GM23248 (cell line): Measurements from ENCODE around the gene AKNA. TPM values are rescaled to one million over a fixed set of nuclear protein-coding genes. Genes with fewer than 3 reads are reported as not detected.

Source experiments
- DNase-seq: peaks from one replicate; pipeline ENCODE4 v3.0.0-alpha.2; 2015
- H2AFZ ChIP-seq: fragments of 200-600 bp; sonication (generic); 2 replicates; pipeline ENCODE4 v1.6.1; 2016; ENCODE audit warnings: antibody characterized with exemption
- H3F3A ChIP-seq: fragments of 200-600 bp; sonication (generic); 2 replicates; pipeline ENCODE4 v1.6.1; 2016; ENCODE audit warnings: mild to moderate bottlenecking, antibody characterized with exemption, mixed run types; ENCODE audit not compliant: insufficient read depth
- H3K27ac ChIP-seq: fragments of 200-600 bp; sonication (generic); 2 replicates; pipeline ENCODE4 v1.5.1; 2016; ENCODE audit warnings: mild to moderate bottlenecking
- H3K27me3 ChIP-seq: fragments of 200-600 bp; sonication (generic); replicated peaks from 2 replicates; pipeline ENCODE4 v1.6.1; 2016; ENCODE audit warnings: mild to moderate bottlenecking; ENCODE audit not compliant: insufficient read depth
- H3K36me3 ChIP-seq: fragments of 200-600 bp; sonication (generic); 2 replicates; pipeline ENCODE4 v1.6.1; 2016; ENCODE audit warnings: low read depth, mild to moderate bottlenecking
- H3K4me1 ChIP-seq: fragments of 200-600 bp; sonication (generic); 2 replicates; pipeline ENCODE4 v1.6.1; 2016; ENCODE audit warnings: mild to moderate bottlenecking; ENCODE audit not compliant: insufficient read depth
- H3K4me2 ChIP-seq: fragments of 200-600 bp; sonication (generic); one replicate; pipeline ENCODE4 v1.6.1; 2016; ENCODE audit warnings: mild to moderate bottlenecking; ENCODE audit not compliant: unreplicated experiment
- H3K4me3 ChIP-seq: fragments of 200-600 bp; sonication (generic); 2 replicates; pipeline ENCODE4 v1.5.1; 2016; ENCODE audit warnings: mild to moderate bottlenecking
- H3K79me2 ChIP-seq: fragments of 200-600 bp; sonication (generic); 2 replicates; pipeline ENCODE4 v1.6.1; 2016; ENCODE audit warnings: mild to moderate bottlenecking; ENCODE audit not compliant: insufficient read depth
- H3K9ac ChIP-seq: fragments of 200-600 bp; sonication (generic); 2 replicates; pipeline ENCODE4 v1.6.1; 2016; ENCODE audit warnings: mild to moderate bottlenecking
- H3K9me2 ChIP-seq: fragments of 200-600 bp; sonication (generic); 2 replicates; pipeline ENCODE4 v1.6.1; 2016; ENCODE audit warnings: mixed run types, mild to moderate bottlenecking, moderate library complexity; ENCODE audit not compliant: insufficient read depth
- H3K9me3 ChIP-seq: fragments of 200-600 bp; sonication (generic); one replicate; pipeline ENCODE4 v1.6.1; 2017; ENCODE audit warnings: low read depth
- H4K20me1 ChIP-seq: fragments of 200-600 bp; sonication (generic); 2 replicates; pipeline ENCODE4 v1.6.0; 2016; ENCODE audit not compliant: insufficient read depth
- EZH2 ChIP-seq: fragments of 200-600 bp; sonication (generic); IDR thresholded peaks from 2 replicates; pipeline ENCODE4 v1.6.1; 2018; ENCODE audit warnings: antibody characterized with exemption, mild to moderate bottlenecking; ENCODE audit not compliant: insufficient read depth, poor library complexity, severe bottlenecking
- EZH2phosphoT487 ChIP-seq: fragments of 200-600 bp; sonication (generic); IDR thresholded peaks from 2 replicates; pipeline ENCODE4 v1.6.1; 2018; ENCODE audit warnings: antibody characterized with exemption, moderate library complexity, mild to moderate bottlenecking, low read depth; ENCODE audit not compliant: insufficient read depth
- WGBS, 2 experiments: methylation state at CpG; one replicate each; pipeline ENCODE4 v1.1.6; 2015 to 2017; ENCODE audit warnings: low lambda C conversion rate in 2 of 2, low coverage in 1 of 2; ENCODE audit errors: missing lambda C conversion rate in 2 of 2; 5-methylcytosine and 5-hydroxymethylcytosine counted together
- in situ Hi-C: fragments of 300-500 bp; cut with MboI; formaldehyde crosslinking; loops from 2 replicates; pipeline ENCODE4 v1.15.0; 2020
- polyA plus RNA-seq: library from polyadenylated mRNA; unstranded; fragments of >200 nt; fragmentation: Nextera tagmentation; extraction: Ambion mirVana; gene quantifications from 2 replicates; pipeline ENCODE4 v1.2.1, GENCODE V29; 2016
- total RNA-seq: library from RNA; depleted of rRNA; stranded (reverse); fragments of >200 nt; shearing (Covaris generic); gene quantifications from 2 replicates; pipeline ENCODE4 v1.2.3, GENCODE V29; 2014

Gene AKNA
- total and polyA plus RNA-seq, 2 experiments from 2014 or later, result 1.8 to 6.6 TPM

DNA sequence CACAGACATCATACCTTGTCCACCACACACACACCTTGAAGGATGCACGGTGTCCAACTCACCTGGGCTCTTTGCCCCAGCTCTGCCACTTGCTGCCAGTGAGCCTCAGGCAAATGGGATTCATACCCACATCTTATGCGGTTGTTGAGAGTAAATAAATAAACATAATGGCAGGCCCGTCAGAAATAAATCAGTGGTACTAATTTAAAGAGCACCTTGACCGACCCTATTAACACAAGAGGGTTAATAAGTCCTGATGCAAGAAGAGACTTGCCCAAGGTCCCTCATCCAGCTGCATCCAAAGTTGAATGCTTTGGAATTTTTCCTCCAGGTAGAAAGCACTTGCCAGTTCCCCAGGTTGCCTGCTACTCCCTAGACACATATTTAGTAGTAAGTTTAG is 11.6 kb upstream of the AKNA start:
- H4K20me1 ChIP-seq, result no peaks in the 10 kb centered on the region
- no peak overlapping the region for H3K4me2 ChIP-seq
- peaks cover 10% of the 10 kb centered on the region; the same call in 1 of the 2 replicates for H3K4me1 ChIP-seq
- in situ Hi-C loops, result no loop called here
- H3K27me3 ChIP-seq, result no peaks in the 10 kb centered on the region
- WGBS, 2 experiments, result 89 to 96% methylated on average over 4 of the region's 4 CpGs
- 0 out of 2 replicates have a peak, but pooled peaks cover 4% of the 10 kb centered on the region for H3F3A ChIP-seq
- DNase-seq, result no peak
- H3K4me3 ChIP-seq, result no peak overlapping the region
- no peaks in the 10 kb centered on the region for H3K9me3 ChIP-seq
- H3K27ac ChIP-seq, result no peak overlapping the region
- no peaks in the 10 kb centered on the region for H3K9me2 ChIP-seq
- no peaks in the 10 kb centered on the region for H3K36me3 ChIP-seq
- no peak overlapping the region for H2AFZ ChIP-seq
- no peaks in the 10 kb centered on the region for H3K79me2 ChIP-seq
- H3K9ac ChIP-seq, result no peak overlapping the region
- TF ChIP-seq EZH2, result no peak
- TF ChIP-seq EZH2phosphoT487, result no peak

DNA sequence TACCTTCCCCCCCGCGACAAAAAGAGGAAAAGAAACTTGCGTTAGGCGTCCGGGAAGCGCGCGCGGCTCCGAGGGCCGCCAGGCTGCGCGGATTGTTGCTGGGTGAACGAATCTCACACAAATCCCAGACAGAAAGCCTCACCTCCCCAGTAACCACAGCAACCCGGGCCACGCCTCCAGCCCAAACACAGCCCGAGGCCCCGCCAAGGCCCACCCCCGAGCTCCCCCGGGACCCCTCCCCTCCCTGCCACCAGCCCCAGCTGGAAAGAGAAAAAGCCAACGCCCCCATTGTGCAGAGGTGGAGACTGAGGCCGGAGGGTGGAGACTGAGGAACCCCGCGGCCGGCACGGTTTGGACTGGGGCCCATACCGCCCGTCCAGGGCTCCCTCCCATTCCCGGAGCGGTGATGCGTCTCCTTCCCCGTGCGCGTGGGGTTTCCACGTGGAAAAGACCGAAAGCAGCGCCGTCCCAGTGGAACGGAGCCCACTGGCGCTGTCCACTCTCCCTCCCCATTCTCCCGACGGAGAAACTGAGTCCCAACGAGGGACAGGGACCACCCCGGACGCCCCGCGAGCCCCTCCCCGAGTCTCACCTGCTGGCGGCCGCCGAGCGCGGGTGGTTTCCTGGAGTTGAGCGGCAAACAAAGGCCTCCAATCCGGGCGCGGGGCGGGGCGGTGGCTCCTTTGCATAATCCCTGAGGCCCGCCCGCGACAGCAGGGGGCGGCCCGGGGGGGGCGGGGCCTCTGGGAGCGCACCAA is 10.2 kb upstream of the AKNA start:
- Histone ChIP-seq H3F3A (0 out of 2 replicates have a peak, but pooled peaks cover 4% of the 10 kb centered on the region), H3K4me1 (peaks cover 10% of the 10 kb centered on the region; the same call in 1 of the 2 replicates), H3K27me3 (no peaks in the 10 kb centered on the region), H3K9me3 (no peaks in the 10 kb centered on the region), H3K36me3 (no peaks in the 10 kb centered on the region), H2AFZ (peak overlapping the region; percentile 78), H4K20me1 (no peaks in the 10 kb centered on the region), H3K4me2 (peak overlapping the region; percentile 75), H3K79me2 (no peaks in the 10 kb centered on the region), H3K9me2 (no peaks in the 10 kb centered on the region), H3K27ac (peak overlapping the region; percentile 40; the same call in 1 of the 2 replicates), H3K9ac (peak overlapping the region; percentile 77), H3K4me3 (peak overlapping the region; percentile 77)
- DNase-seq, result peak; percentile 98
- in situ Hi-C loops, result no loop called here
- TF ChIP-seq EZH2, result no peak
- no peak for TF ChIP-seq EZH2phosphoT487
- 1 to 2% methylated on average over 37 to 52 of the region's 66 CpGs for WGBS, 2 experiments

DNA sequence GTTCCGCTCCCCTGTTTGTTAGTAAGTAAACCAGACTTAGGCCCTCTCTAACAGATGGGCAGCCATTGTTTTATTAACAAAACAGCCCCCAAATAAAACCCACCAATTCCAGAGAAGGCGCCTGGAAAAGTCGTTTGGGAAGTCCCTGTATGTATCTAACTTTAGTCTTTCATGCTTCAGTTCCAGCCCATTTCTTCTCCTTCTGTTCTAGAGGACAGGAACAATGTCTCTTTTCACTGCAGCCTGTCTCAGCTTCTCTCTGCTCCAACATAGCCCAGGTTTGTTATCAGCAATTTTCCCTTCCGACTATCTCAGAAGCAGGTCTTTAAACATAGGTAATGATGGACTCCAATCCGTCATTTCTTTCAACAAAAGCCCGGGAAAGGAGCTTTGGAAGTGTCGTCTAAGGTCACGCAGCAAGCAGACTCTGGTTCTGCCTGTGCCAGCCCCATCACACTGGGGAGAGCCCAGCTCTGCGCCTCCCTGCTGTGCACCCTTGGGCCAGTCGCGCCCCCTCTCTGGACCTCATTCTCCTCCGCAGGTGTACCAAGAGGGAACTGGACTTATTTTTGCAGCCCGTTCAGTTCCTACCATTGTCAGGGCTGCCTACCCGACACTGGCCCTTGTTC is 9.6 kb upstream of the AKNA start:
- H3K27ac ChIP-seq, result peak overlapping the region; percentile 40; the same call in 1 of the 2 replicates
- H2AFZ ChIP-seq, result peak overlapping the region; percentile 78
- in situ Hi-C loops, result no loop called here
- peak overlapping the region; percentile 77 for H3K4me3 ChIP-seq
- TF ChIP-seq EZH2phosphoT487 (no peak), EZH2 (no peak)
- 0 out of 2 replicates have a peak, but pooled peaks cover 4% of the 10 kb centered on the region for H3F3A ChIP-seq
- no peaks in the 10 kb centered on the region for H3K36me3 ChIP-seq
- H3K9ac ChIP-seq, result peak overlapping the region; percentile 77
- H3K4me2 ChIP-seq, result peak overlapping the region; percentile 75
- 10 to 13% methylated on average over 14 of the region's 14 CpGs for WGBS, 2 experiments
- H4K20me1 ChIP-seq, result no peaks in the 10 kb centered on the region
- H3K79me2 ChIP-seq, result no peaks in the 10 kb centered on the region
- peaks cover 10% of the 10 kb centered on the region; the same call in 1 of the 2 replicates for H3K4me1 ChIP-seq
- no peaks in the 10 kb centered on the region for H3K9me2 ChIP-seq
- no peak for DNase-seq
- H3K9me3 ChIP-seq, result no peaks in the 10 kb centered on the region
- H3K27me3 ChIP-seq, result no peaks in the 10 kb centered on the region

DNA sequence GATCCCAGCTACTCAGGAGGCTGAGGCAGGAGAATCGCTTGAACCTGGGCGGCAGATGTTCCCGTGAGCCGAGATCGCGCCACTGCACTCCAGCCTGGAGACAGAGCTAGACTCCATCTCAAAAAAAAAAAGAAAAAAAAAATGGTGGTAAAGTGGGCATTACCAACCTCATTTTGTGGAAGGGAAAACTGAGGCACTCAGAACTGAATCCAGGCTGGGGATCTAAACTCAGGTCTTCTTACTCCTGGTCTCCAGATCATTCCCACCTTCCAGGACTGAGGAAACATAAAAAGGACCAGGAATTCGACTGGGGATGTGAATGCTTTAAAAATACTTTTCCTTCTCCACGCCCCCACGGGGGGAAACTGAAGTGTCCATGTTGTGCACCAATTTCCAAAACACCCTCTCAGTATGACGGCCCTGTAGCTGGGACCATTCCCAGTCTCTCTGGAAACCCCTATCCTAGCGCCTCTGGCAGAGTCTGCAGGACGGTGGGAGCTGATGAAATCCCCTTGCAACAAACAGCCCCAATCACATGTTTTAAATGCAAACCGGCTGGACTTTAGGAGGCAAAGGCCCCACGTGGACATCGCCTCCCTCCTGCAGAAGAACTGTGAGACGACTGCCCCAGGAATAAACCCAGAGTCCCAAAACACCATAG is 8.9 kb upstream of the AKNA start:
- TF ChIP-seq EZH2phosphoT487 (no peak), EZH2 (no peak)
- WGBS, 2 experiments, result 46 to 47% methylated on average over 16 of the region's 16 CpGs
- H3K9me2 ChIP-seq, result no peaks in the 10 kb centered on the region
- H3K4me1 ChIP-seq, result peaks cover 10% of the 10 kb centered on the region; the same call in 1 of the 2 replicates
- peak overlapping the region; percentile 75 for H3K4me2 ChIP-seq
- H4K20me1 ChIP-seq, result no peaks in the 10 kb centered on the region
- H3K27ac ChIP-seq, result peak overlapping the region; percentile 40; the same call in 1 of the 2 replicates
- no peaks in the 10 kb centered on the region for H3K36me3 ChIP-seq
- no peaks in the 10 kb centered on the region for H3K79me2 ChIP-seq
- H3K9ac ChIP-seq, result peak overlapping the region; percentile 77
- peak overlapping the region; percentile 78; the same call in 1 of the 2 replicates for H2AFZ ChIP-seq
- in situ Hi-C loops, result no loop called here
- H3F3A ChIP-seq, result 0 out of 2 replicates have a peak, but pooled peaks cover 4% of the 10 kb centered on the region
- peak; percentile 83 for DNase-seq
- no peaks in the 10 kb centered on the region for H3K27me3 ChIP-seq
- no peaks in the 10 kb centered on the region for H3K9me3 ChIP-seq
- peak overlapping the region; percentile 77; the same call in 1 of the 2 replicates for H3K4me3 ChIP-seq
